Stimulated activated memory B cell treated with anti-CD40 and anti-IgM and Interleukin-4, amounts not matched to agents 10 μg/mL and 1 μg/mL and 100 μg/mL, for 72 hours (primary cell): ENCODE results near the gene TEK.

ENCODE experiments used
- ATAC-seq: fragments of 150-1000 bp; cut with Tn5 transposase; 2 replicates; pipeline ENCODE4 v1.10.0; 2021
- H3K27ac Mint-ChIP-seq: one replicate; pipeline ENCODE4 v1.8.0; 2022; ENCODE audit warnings: mild to moderate bottlenecking, mixed read lengths
- H3K27me3 Mint-ChIP-seq: one replicate; pipeline ENCODE4 v1.8.0; 2022; ENCODE audit warnings: mixed read lengths
- H3K36me3 Mint-ChIP-seq: one replicate; pipeline ENCODE4 v1.8.0; 2022; ENCODE audit warnings: mixed read lengths
- H3K4me1 Mint-ChIP-seq: one replicate; pipeline ENCODE4 v1.8.0; 2022; ENCODE audit warnings: mixed read lengths
- H3K4me3 Mint-ChIP-seq: one replicate; pipeline ENCODE4 v1.8.0; 2022; ENCODE audit warnings: mild to moderate bottlenecking, moderate library complexity, mixed read lengths
- H3K9me3 Mint-ChIP-seq: one replicate; pipeline ENCODE4 v1.8.0; 2022; ENCODE audit warnings: mixed read lengths

The TEK gene

GRCh38 chr9:27149651-27150050 is 40.6 kb downstream of the TEK start:
- no peak for ATAC-seq
- Mint-ChIP-seq H3K4me3 (no peak overlapping the region), H3K27ac (no peak overlapping the region), H3K4me1 (no peaks in the 10 kb centered on the region), H3K9me3 (no peaks in the 10 kb centered on the region), H3K27me3 (no peaks in the 10 kb centered on the region), H3K36me3 (no peaks in the 10 kb centered on the region)

GRCh38 chr9:27150746-27151406 is 41.9 kb downstream of the TEK start:
- Mint-ChIP-seq H3K27me3 (no peaks in the 10 kb centered on the region), H3K9me3 (no peaks in the 10 kb centered on the region), H3K4me1 (no peaks in the 10 kb centered on the region), H3K4me3 (no peak overlapping the region), H3K27ac (no peak overlapping the region), H3K36me3 (no peaks in the 10 kb centered on the region)
- no peak for ATAC-seq

- H3K27ac Mint-ChIP-seq, result no peak overlapping the region
- no peaks in the 10 kb centered on the region for H3K9me3 Mint-ChIP-seq
- no peak overlapping the region for H3K4me3 Mint-ChIP-seq
- H3K36me3 Mint-ChIP-seq, result no peaks in the 10 kb centered on the region
- no peaks in the 10 kb centered on the region for H3K27me3 Mint-ChIP-seq
- no peaks in the 10 kb centered on the region for H3K4me1 Mint-ChIP-seq
- ATAC-seq, result no peak
Observed at GRCh38 chr9:27151693-27152404, 42.8 kb downstream of the TEK start.

GRCh38 chr9:27152405-27152718 is 43.3 kb downstream of the TEK start:
- Mint-ChIP-seq H3K27me3 (no peaks in the 10 kb centered on the region), H3K4me3 (no peak overlapping the region), H3K4me1 (no peaks in the 10 kb centered on the region), H3K36me3 (no peaks in the 10 kb centered on the region), H3K9me3 (no peaks in the 10 kb centered on the region), H3K27ac (no peak overlapping the region)
- no peak for ATAC-seq

GRCh38 chr9:27154908-27155307 is 45.9 kb downstream of the TEK start:
- Mint-ChIP-seq H3K4me3 (no peak overlapping the region), H3K27me3 (no peaks in the 10 kb centered on the region), H3K4me1 (no peaks in the 10 kb centered on the region), H3K9me3 (no peaks in the 10 kb centered on the region), H3K27ac (no peak overlapping the region), H3K36me3 (no peaks in the 10 kb centered on the region)
- ATAC-seq, result no peak

GRCh38 chr9:27157097-27157496 is 48.1 kb downstream of the TEK start:
- no peaks in the 10 kb centered on the region for H3K27me3 Mint-ChIP-seq
- no peaks in the 10 kb centered on the region for H3K36me3 Mint-ChIP-seq

GRCh38 chr9:27157736-27158135 is 48.7 kb downstream of the TEK start:
- Mint-ChIP-seq H3K4me3 (no peak overlapping the region), H3K27me3 (peaks cover 1% of the 10 kb centered on the region), H3K4me1 (no peaks in the 10 kb centered on the region), H3K9me3 (no peaks in the 10 kb centered on the region), H3K36me3 (no peaks in the 10 kb centered on the region), H3K27ac (no peak overlapping the region)
- no peak for ATAC-seq

More at GRCh38 chr9:27157097-27157496, 48.1 kb downstream of the TEK start:
- Mint-ChIP-seq H3K9me3 (no peaks in the 10 kb centered on the region), H3K4me1 (no peaks in the 10 kb centered on the region), H3K27ac (no peak overlapping the region), H3K4me3 (no peak overlapping the region)
- no peak for ATAC-seq

GRCh38 chr9:27160636-27161035 is 51.6 kb downstream of the TEK start:
- H3K9me3 Mint-ChIP-seq, result no peaks in the 10 kb centered on the region
- H3K27me3 Mint-ChIP-seq, result peaks cover 10% of the 10 kb centered on the region
- ATAC-seq, result no peak

GRCh38 chr9:27162045-27162444 is 53.0 kb downstream of the TEK start:
- Mint-ChIP-seq H3K4me3 (no peak overlapping the region), H3K27ac (no peak overlapping the region), H3K36me3 (no peaks in the 10 kb centered on the region), H3K9me3 (no peaks in the 10 kb centered on the region), H3K4me1 (no peaks in the 10 kb centered on the region), H3K27me3 (peaks cover 10% of the 10 kb centered on the region)
- no peak for ATAC-seq

More at GRCh38 chr9:27160636-27161035, 51.6 kb downstream of the TEK start:
- no peaks in the 10 kb centered on the region for H3K4me1 Mint-ChIP-seq
- no peak overlapping the region for H3K4me3 Mint-ChIP-seq
- no peaks in the 10 kb centered on the region for H3K36me3 Mint-ChIP-seq
- no peak overlapping the region for H3K27ac Mint-ChIP-seq

GRCh38 chr9:27165068-27165467 is 56.0 kb downstream of the TEK start:
- Mint-ChIP-seq H3K36me3 (no peaks in the 10 kb centered on the region), H3K27ac (no peak overlapping the region), H3K9me3 (peaks cover 8% of the 10 kb centered on the region), H3K4me1 (no peaks in the 10 kb centered on the region), H3K4me3 (no peak overlapping the region), H3K27me3 (peaks cover 10% of the 10 kb centered on the region)
- ATAC-seq, result no peak

GRCh38 chr9:27165670-27166069 is 56.6 kb downstream of the TEK start:
- H3K27ac Mint-ChIP-seq, result no peak overlapping the region

GRCh38 chr9:27168496-27168895 is 59.5 kb downstream of the TEK start:
- no peak for ATAC-seq
- no peak overlapping the region for H3K27ac Mint-ChIP-seq
- no peaks in the 10 kb centered on the region for H3K36me3 Mint-ChIP-seq
- H3K4me3 Mint-ChIP-seq, result no peak overlapping the region
- H3K4me1 Mint-ChIP-seq, result no peaks in the 10 kb centered on the region
- peaks cover under 1% of the 10 kb centered on the region for H3K27me3 Mint-ChIP-seq
- peaks cover 8% of the 10 kb centered on the region for H3K9me3 Mint-ChIP-seq

More at GRCh38 chr9:27165670-27166069, 56.6 kb downstream of the TEK start:
- peaks cover 8% of the 10 kb centered on the region for H3K9me3 Mint-ChIP-seq
- peaks cover 10% of the 10 kb centered on the region for H3K27me3 Mint-ChIP-seq
- ATAC-seq, result no peak
- H3K4me3 Mint-ChIP-seq, result no peak overlapping the region
- no peaks in the 10 kb centered on the region for H3K4me1 Mint-ChIP-seq
- no peaks in the 10 kb centered on the region for H3K36me3 Mint-ChIP-seq

GRCh38 chr9:27168951-27169350 is 59.9 kb downstream of the TEK start:
- ATAC-seq, result no peak
- Mint-ChIP-seq H3K4me3 (no peak overlapping the region), H3K36me3 (no peaks in the 10 kb centered on the region), H3K9me3 (peaks cover 8% of the 10 kb centered on the region), H3K27ac (no peak overlapping the region), H3K27me3 (no peaks in the 10 kb centered on the region), H3K4me1 (no peaks in the 10 kb centered on the region)

- H3K4me1 Mint-ChIP-seq, result no peaks in the 10 kb centered on the region
- H3K4me3 Mint-ChIP-seq, result no peak overlapping the region
- H3K36me3 Mint-ChIP-seq, result no peaks in the 10 kb centered on the region
- peaks cover 11% of the 10 kb centered on the region for H3K27me3 Mint-ChIP-seq
- H3K27ac Mint-ChIP-seq, result no peak overlapping the region
- ATAC-seq, result no peak
- peaks cover 8% of the 10 kb centered on the region for H3K9me3 Mint-ChIP-seq
Observed at GRCh38 chr9:27176971-27177370, 67.9 kb downstream of the TEK start.

- no peak overlapping the region for H3K27ac Mint-ChIP-seq
- H3K27me3 Mint-ChIP-seq, result peaks cover 11% of the 10 kb centered on the region
- no peaks in the 10 kb centered on the region for H3K36me3 Mint-ChIP-seq
- H3K9me3 Mint-ChIP-seq, result peaks cover 8% of the 10 kb centered on the region
- H3K4me1 Mint-ChIP-seq, result no peaks in the 10 kb centered on the region
- no peak for ATAC-seq
- no peak overlapping the region for H3K4me3 Mint-ChIP-seq
Observed at GRCh38 chr9:27179245-27179865, 70.3 kb downstream of the TEK start.

GRCh38 chr9:27181381-27181780 is 72.4 kb downstream of the TEK start:
- no peak for ATAC-seq
- Mint-ChIP-seq H3K27ac (no peak overlapping the region), H3K9me3 (peaks cover 8% of the 10 kb centered on the region), H3K4me1 (no peaks in the 10 kb centered on the region), H3K4me3 (no peak overlapping the region), H3K27me3 (peaks cover 11% of the 10 kb centered on the region), H3K36me3 (no peaks in the 10 kb centered on the region)
